SU-DHL-6 (cell line): ENCODE data around the gene NCKAP1.
"Not testable (repeated sequence)": the region's sequence is repeated elsewhere in the genome, so short reads cannot be mapped to it uniquely, and the experiment has no call there.

Source experiments
- H2AFZ ChIP-seq: fragments of 200-600 bp; sonication (generic); 2 replicates; pipeline ENCODE4 v1.6.1; 2014; ENCODE audit warnings: low read depth, mild to moderate bottlenecking, moderate library complexity, mixed read lengths, antibody characterized with exemption, low read length; ENCODE audit not compliant: severe bottlenecking
- H3F3A ChIP-seq: fragments of 200-600 bp; shearing (Covaris generic); 2 replicates; pipeline ENCODE4 v1.6.0; 2016; ENCODE audit warnings: antibody characterized with exemption, mild to moderate bottlenecking; ENCODE audit not compliant: insufficient read depth
- H3K27ac ChIP-seq: fragments of 200-600 bp; sonication (generic); 2 replicates; pipeline ENCODE4 v1.5.1; 2016; ENCODE audit warnings: low read depth, mild to moderate bottlenecking, low read length, moderate library complexity, mixed read lengths
- H3K27me3 ChIP-seq: fragments of 200-600 bp; sonication (generic), shearing (Covaris generic); 2 replicates; pipeline ENCODE4 v1.6.0; 2014; ENCODE audit warnings: mild to moderate bottlenecking, low read length
- H3K36me3 ChIP-seq: fragments of 200-600 bp; sonication (generic); 2 replicates; pipeline ENCODE4 v1.6.1; 2014; ENCODE audit warnings: mild to moderate bottlenecking, low read length, mixed read lengths
- H3K4me2 ChIP-seq: fragments of 300-600, 200-600 bp; shearing (Covaris generic), sonication (generic); 2 replicates; pipeline ENCODE4 v1.6.0; 2014; ENCODE audit warnings: low read length, low read depth, mild to moderate bottlenecking; ENCODE audit not compliant: poor library complexity, severe bottlenecking
- H3K4me3 ChIP-seq: fragments of 200-600 bp; sonication (generic); 2 replicates; pipeline ENCODE4 v1.5.1; 2014; ENCODE audit warnings: antibody characterized with exemption, low read length, mild to moderate bottlenecking, mixed read lengths; ENCODE audit not compliant: insufficient read depth, poor library complexity, severe bottlenecking
- H3K79me2 ChIP-seq: fragments of 200-600 bp; sonication (generic); 2 replicates; pipeline ENCODE4 v1.6.1; 2014; ENCODE audit warnings: mild to moderate bottlenecking, low read length, moderate library complexity; ENCODE audit not compliant: insufficient read depth
- H3K9ac ChIP-seq: fragments of 200-600 bp; sonication (generic); 2 replicates; pipeline ENCODE4 v1.7.0; 2014; ENCODE audit warnings: mild to moderate bottlenecking, low read length
- H3K9me2 ChIP-seq: fragments of 200-600 bp; sonication (generic); replicated peaks from 2 replicates; pipeline ENCODE4 v1.6.1; 2014; ENCODE audit warnings: low read length; ENCODE audit not compliant: insufficient read depth
- H3K9me3 ChIP-seq: fragments of 200-600 bp; sonication (generic); 2 replicates; pipeline ENCODE4 v1.6.1; 2014; ENCODE audit warnings: low read length, mixed read lengths; ENCODE audit not compliant: insufficient read depth
- H4K20me1 ChIP-seq: fragments of 200-600 bp; sonication (generic); 2 replicates; pipeline ENCODE4 v1.6.1; 2014; ENCODE audit warnings: low read depth, mild to moderate bottlenecking, antibody characterized with exemption, low read length, moderate library complexity, mixed read lengths
- EZH2phosphoT487 ChIP-seq: fragments of 200-600 bp; sonication (generic), shearing (Covaris generic); conservative IDR thresholded peaks from 2 replicates; pipeline ENCODE4 v1.6.1; 2018; ENCODE audit warnings: mild to moderate bottlenecking, antibody characterized with exemption, low read length, moderate library complexity, mixed read lengths
- TF ChIP-seq, protein P1 (sequence below): fragments of 200-600 bp; sonication (generic); IDR thresholded peaks from one replicate; pipeline ENCODE4 v1.5.1; 2017; ENCODE audit warnings: antibody characterized with exemption, mild to moderate bottlenecking, low read length, moderate library complexity; ENCODE audit not compliant: insufficient read depth, poor library complexity, severe bottlenecking

NCKAP1 gene

DNA sequence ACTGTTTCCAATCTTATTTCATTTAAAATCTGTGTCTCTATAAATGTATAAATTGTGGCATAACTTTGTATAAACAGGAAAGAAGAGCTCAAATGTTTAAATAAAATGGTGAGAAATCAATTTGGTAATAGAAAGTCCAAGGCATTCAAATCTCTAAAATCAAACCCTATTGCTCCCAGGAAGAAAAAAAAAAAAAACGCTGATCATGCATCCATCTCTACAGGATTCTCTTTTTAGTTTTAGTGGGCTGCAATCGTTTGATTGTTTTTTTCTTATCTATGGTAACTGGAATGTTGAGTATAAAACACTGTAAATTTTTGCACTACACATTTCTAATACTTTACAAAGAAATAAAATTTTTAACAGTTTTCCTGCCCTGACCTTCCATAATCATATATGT lies 75.6 kb downstream of the NCKAP1 start:
- Histone ChIP-seq H3K9me3 (no peaks in the 10 kb centered on the region), H3K27ac (no peak overlapping the region), H3K9me2 (no peaks in the 10 kb centered on the region), H4K20me1 (no peaks in the 10 kb centered on the region), H3K27me3 (no peaks in the 10 kb centered on the region), H3K79me2 (no peaks in the 10 kb centered on the region), H3K4me2 (no peak overlapping the region), H3K9ac (no peak overlapping the region), H2AFZ (no peak overlapping the region), H3F3A (no peaks in the 10 kb centered on the region), H3K4me3 (no peak overlapping the region), H3K36me3 (no peaks in the 10 kb centered on the region)
- no peak for TF ChIP-seq EZH2phosphoT487
- TF ChIP-seq, protein P1, sequence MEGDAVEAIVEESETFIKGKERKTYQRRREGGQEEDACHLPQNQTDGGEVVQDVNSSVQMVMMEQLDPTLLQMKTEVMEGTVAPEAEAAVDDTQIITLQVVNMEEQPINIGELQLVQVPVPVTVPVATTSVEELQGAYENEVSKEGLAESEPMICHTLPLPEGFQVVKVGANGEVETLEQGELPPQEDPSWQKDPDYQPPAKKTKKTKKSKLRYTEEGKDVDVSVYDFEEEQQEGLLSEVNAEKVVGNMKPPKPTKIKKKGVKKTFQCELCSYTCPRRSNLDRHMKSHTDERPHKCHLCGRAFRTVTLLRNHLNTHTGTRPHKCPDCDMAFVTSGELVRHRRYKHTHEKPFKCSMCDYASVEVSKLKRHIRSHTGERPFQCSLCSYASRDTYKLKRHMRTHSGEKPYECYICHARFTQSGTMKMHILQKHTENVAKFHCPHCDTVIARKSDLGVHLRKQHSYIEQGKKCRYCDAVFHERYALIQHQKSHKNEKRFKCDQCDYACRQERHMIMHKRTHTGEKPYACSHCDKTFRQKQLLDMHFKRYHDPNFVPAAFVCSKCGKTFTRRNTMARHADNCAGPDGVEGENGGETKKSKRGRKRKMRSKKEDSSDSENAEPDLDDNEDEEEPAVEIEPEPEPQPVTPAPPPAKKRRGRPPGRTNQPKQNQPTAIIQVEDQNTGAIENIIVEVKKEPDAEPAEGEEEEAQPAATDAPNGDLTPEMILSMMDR: no peak

- H3F3A ChIP-seq, H3K27me3 ChIP-seq, H3K9me2 ChIP-seq, H3K9ac ChIP-seq, H3K9me3 ChIP-seq, H3K4me3 ChIP-seq, H3K27ac ChIP-seq, H3K4me2 ChIP-seq, H3K79me2 ChIP-seq, H4K20me1 ChIP-seq, H3K36me3 ChIP-seq, H2AFZ ChIP-seq: not testable (repeated sequence)
Measured at GRCh38 chr2:182960869-182961268, 77.4 kb downstream of the NCKAP1 start.

DNA sequence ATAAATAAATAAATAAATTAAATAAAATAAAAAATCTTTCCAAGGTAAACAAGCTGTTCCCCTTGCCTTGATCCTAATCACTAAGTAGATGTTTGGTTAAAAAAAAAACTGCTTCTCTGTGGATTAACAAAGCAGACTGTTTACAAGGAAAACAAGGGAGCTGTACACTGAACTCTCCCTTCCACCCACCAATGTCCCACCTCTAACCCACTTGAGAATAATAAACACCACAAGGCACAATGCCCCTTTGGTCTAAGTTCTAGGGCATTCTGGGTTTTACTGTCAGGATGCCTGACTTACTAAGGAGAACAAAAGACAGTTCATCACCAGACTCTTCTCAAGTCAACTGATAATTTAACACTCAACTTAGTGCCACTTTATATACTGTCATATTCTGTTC lies 83.5 kb downstream of the NCKAP1 start:
- no peaks in the 10 kb centered on the region for H3K9me3 ChIP-seq
- H4K20me1 ChIP-seq: no peaks in the 10 kb centered on the region
- H3K4me2 ChIP-seq: no peak overlapping the region
- no peaks in the 10 kb centered on the region for H3K27me3 ChIP-seq
- no peak overlapping the region for H2AFZ ChIP-seq
- H3K9me2 ChIP-seq: no peaks in the 10 kb centered on the region
- no peak overlapping the region for H3K27ac ChIP-seq
- no peaks in the 10 kb centered on the region for H3K36me3 ChIP-seq
- H3F3A ChIP-seq: no peaks in the 10 kb centered on the region
- no peaks in the 10 kb centered on the region for H3K79me2 ChIP-seq
- H3K9ac ChIP-seq: no peak overlapping the region
- H3K4me3 ChIP-seq: no peak overlapping the region
- TF ChIP-seq EZH2phosphoT487: no peak
- TF ChIP-seq, protein P1: no peak

GRCh38 chr2:182952741-182953450 lies 85.4 kb downstream of the NCKAP1 start:
- H3K36me3 ChIP-seq: no peaks in the 10 kb centered on the region
- no peak overlapping the region for H3K27ac ChIP-seq
- no peaks in the 10 kb centered on the region for H3K9me3 ChIP-seq
- no peak for TF ChIP-seq EZH2phosphoT487
- TF ChIP-seq, protein P1: no peak
- no peaks in the 10 kb centered on the region for H4K20me1 ChIP-seq
- H3K9ac ChIP-seq: no peak overlapping the region
- H3K79me2 ChIP-seq: no peaks in the 10 kb centered on the region
- H2AFZ ChIP-seq: no peak overlapping the region
- no peak overlapping the region for H3K4me2 ChIP-seq
- H3K27me3 ChIP-seq: no peaks in the 10 kb centered on the region
- no peaks in the 10 kb centered on the region for H3F3A ChIP-seq
- no peak overlapping the region for H3K4me3 ChIP-seq
- H3K9me2 ChIP-seq: no peaks in the 10 kb centered on the region
